IgD-negative memory B cell (primary cell): ENCODE data around the gene BANP. TPM values are rescaled to one million over a fixed set of nuclear protein-coding genes. Genes with fewer than 3 reads are reported as not detected.
"Not testable (repeated sequence)": the region's sequence is repeated elsewhere in the genome, so short reads cannot be mapped to it uniquely, and the experiment has no call there.

ENCODE experiments used
- H3K27ac Mint-ChIP-seq, 3 donors: one replicate each; pipeline ENCODE4 v1.8.0; 2020 to 2022; ENCODE audit warnings: mild to moderate bottlenecking in 3 of 3, mixed read lengths in 3 of 3, moderate library complexity in 1 of 3
- H3K27me3 Mint-ChIP-seq: one replicate; pipeline ENCODE4 v1.8.0; 2021; ENCODE audit warnings: mixed read lengths
- H3K36me3 Mint-ChIP-seq: one replicate; pipeline ENCODE4 v1.8.0; 2020; ENCODE audit warnings: mild to moderate bottlenecking, mixed read lengths
- H3K4me1 Mint-ChIP-seq, 3 donors: one replicate each; pipeline ENCODE4 v1.8.0; 2020 to 2022; ENCODE audit warnings: mixed read lengths in 3 of 3, mild to moderate bottlenecking in 1 of 3
- H3K4me3 Mint-ChIP-seq, 4 donors: one replicate each; pipeline ENCODE4 v1.8.0; 2020 to 2022; ENCODE audit warnings: mild to moderate bottlenecking in 4 of 4, mixed read lengths in 4 of 4, moderate library complexity in 3 of 4
- H3K9me3 Mint-ChIP-seq, 3 donors: one replicate each; pipeline ENCODE4 v1.8.0; 2020 to 2021; ENCODE audit warnings: mixed read lengths in 3 of 3, mild to moderate bottlenecking in 1 of 3
- polyA plus RNA-seq: library from polyadenylated mRNA; unstranded; fragments of 300-500 nt; fragmentation: Illumina TruSeq; gene quantifications from one replicate; pipeline ENCODE4 v1.2.3, GENCODE V29; 2021

The BANP gene, protein sequence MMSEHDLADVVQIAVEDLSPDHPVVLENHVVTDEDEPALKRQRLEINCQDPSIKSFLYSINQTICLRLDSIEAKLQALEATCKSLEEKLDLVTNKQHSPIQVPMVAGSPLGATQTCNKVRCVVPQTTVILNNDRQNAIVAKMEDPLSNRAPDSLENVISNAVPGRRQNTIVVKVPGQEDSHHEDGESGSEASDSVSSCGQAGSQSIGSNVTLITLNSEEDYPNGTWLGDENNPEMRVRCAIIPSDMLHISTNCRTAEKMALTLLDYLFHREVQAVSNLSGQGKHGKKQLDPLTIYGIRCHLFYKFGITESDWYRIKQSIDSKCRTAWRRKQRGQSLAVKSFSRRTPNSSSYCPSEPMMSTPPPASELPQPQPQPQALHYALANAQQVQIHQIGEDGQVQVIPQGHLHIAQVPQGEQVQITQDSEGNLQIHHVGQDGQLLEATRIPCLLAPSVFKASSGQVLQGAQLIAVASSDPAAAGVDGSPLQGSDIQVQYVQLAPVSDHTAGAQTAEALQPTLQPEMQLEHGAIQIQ
- 37.3 TPM for polyA plus RNA-seq

DNA sequence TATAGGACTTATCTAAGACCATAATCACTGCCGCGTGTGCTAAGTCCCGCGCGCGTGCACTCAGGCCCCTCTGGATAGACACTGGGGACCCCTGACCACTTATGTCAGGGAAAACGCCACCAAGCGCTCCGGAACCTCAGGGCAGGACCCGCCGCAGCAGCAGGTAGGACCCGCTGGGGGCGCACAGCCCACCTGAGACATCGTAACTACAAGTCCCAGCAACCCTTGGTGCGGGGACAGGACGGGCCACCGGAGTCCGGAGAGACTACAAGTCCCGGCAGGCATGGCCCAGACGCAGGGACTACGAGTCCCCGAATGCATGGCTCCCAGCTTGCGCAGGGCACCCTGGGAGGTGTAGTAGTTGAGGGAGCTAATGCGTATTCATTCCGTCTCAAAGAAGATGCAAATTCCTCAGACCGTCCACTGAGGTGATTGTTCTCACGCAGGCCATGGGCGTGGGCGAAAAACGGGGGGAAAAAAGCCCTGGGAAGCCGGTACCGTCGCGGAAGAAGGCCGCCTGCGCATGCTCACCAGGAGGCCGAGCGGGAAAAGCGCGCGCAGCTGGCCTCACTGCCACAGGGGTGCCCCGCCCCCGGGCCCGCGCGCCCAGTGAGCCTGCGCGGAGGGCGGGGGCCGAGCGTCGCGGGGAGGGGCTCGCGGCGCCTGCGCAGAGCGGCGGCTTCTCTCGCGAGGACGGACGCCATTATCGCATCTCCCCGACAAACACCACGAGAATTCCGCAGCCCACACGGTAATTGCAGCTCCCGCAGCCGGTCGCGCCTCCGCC is at the start of gene BANP:
BANP (plus strand) TSS at position 670 of the 787 bp plus-strand sequence. CDS start 23,682 bp downstream, outside the sequence.
- Mint-ChIP-seq H3K9me3 (no peaks in the 10 kb centered on the region), H3K4me3 (peak within 1 kb of the TSS; percentile 95 to 99 (median 98)), H3K27ac (peak within 1 kb of the TSS; percentile 92 to 100 (median 96)), H3K4me1 (peaks cover 29 to 40% (median 38%) of the 10 kb centered on the region in 3 donors), H3K36me3 (peaks cover 1% of the 10 kb centered on the region), H3K27me3 (peaks cover 3% of the 10 kb centered on the region)

DNA sequence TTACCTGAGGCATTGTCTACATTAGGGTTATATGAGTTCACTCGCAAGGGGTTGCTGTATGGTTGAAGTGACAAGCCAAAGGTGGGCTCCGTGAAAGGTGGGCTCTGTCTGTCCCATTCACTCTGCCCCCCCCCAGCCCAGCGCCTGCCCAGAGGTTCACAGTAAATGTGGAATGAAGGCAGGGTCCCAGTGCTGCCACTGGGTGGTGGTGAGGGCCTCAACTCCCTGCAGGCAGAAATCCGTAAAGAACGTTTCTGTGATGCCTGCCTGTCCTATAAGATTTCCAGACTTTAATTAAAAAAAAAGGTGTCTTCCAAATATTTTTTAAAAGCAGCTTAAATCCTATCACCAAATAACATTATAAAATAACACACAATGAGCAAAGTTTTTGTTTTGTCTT is 46.3 kb upstream of the BANP start:
- H3K27me3 Mint-ChIP-seq: not testable (repeated sequence)

DNA sequence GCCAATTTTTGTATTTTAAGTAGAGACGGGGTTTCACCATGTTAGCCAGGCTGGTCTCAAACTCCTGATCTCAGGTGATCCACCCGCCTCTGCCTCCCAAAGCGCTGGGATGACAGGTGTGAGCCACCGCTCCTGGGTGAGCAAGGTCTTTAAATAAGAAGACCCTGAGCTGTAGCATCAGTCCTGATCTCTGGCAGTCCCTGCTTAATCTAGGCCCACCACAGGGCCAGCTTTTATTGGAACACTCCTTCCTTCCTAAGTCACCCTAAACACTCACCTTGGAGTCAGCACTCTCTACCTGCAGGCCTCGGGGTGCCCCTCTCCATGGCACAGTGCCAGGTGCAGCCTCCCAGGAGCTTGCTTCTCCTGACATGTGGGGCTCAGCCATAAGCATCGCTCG is 45.7 kb upstream of the BANP start:
- H3K27ac Mint-ChIP-seq, H3K27me3 Mint-ChIP-seq, H3K36me3 Mint-ChIP-seq, H3K4me3 Mint-ChIP-seq, H3K9me3 Mint-ChIP-seq, H3K4me1 Mint-ChIP-seq: not testable (repeated sequence)

More for the DNA sequence above, 46.3 kb upstream of the BANP start:
- H3K4me1 Mint-ChIP-seq, H3K4me3 Mint-ChIP-seq, H3K9me3 Mint-ChIP-seq, H3K27ac Mint-ChIP-seq, H3K36me3 Mint-ChIP-seq: not testable (repeated sequence)

DNA sequence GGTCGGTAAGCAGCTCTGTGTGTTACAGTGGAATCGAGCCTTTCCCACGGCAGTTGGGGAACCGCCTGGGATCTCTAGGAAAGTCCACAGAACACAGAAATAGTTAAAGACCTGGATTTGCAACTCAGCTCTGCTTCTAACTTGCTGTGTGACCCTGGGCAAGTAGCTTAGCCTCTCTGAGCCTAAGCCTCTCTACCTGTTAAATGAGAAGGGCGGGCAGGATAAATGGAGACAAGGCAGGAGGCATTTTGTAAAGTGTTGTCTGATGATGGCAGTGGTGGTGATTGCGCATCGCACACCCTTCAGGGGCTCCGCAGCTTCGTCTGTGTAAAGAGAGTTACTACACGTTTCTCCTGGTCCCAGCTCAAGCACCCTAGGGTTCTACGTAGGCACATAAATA is 43.1 kb upstream of the BANP start:
- not testable (repeated sequence) for H3K4me1 Mint-ChIP-seq

DNA sequence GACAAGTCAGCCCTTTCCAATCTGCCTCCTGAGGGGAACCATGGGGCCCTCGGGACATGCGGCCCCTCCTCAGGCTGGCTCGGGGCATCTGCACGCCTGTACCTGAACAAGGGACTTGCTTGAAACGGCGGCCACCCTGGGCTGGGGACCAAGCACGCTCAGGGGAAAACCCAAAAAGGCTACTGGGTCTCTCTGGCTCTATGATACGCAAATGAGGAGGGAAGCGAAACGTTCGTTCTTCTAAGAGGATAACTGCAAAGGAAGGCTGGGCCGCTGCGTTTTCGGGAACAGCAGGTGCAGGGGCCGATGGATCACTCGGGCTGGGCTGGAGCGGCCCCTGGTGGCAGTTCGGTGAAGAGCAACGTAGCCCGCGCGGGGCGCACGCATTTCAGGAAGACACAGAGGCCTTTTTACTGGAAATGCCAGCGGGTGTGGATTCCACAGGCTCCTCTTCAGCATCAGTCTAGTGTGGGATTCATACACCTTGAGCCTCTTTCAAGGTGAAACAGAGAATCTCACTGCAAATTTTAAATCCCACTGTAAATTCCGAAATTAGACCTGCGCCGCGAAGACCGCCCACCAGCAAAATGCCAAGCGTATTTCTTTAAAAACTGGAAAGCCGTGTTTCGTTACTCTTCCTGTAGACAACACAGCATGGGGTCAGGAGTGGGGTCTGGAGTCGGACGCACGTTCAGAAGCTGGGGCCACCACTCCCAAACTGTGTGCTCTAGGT is 41.9 kb upstream of the BANP start:
- peak overlapping the region in 2 of 4 donors; percentile 53 to 68 for H3K4me3 Mint-ChIP-seq
- not testable (repeated sequence) for H3K27me3 Mint-ChIP-seq, H3K36me3 Mint-ChIP-seq, H3K4me1 Mint-ChIP-seq, H3K9me3 Mint-ChIP-seq
- peak overlapping the region; percentile 1 to 56 (median 8) for H3K27ac Mint-ChIP-seq

More for the DNA sequence above, 43.1 kb upstream of the BANP start:
- not testable (repeated sequence) for H3K27me3 Mint-ChIP-seq, H3K4me3 Mint-ChIP-seq, H3K36me3 Mint-ChIP-seq, H3K9me3 Mint-ChIP-seq, H3K27ac Mint-ChIP-seq

DNA sequence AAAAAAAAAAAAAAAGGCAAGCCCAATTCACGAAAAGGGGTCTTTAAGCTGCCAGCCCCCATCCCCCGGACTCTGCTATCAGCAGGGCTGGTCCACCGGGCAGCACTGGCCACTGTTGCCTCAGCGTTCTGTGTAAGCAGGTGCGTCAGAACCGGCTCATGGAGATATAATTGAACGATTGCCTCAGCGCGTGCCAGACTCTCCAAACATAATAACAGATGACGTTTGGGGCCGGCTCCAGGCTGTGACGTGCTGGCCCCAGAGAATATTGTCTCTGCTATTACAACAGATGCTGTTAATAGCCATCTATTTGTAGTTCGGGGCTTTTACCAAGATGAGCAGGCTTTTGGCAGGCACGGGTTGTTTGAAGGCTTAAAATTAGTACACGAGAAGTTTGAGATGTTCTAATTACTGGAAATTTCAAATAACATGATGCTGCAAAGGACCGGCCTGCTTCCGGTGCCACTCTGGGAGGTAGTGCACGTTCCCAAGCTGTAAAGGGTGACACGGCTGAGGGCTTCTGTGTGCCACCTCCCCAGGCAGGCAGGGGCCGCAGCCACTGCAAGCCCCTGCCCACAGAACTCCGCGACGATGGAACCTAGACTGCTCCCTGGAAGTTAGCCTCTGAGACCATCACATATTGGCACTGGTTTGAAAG is 40.0 kb upstream of the BANP start:
- H3K27me3 Mint-ChIP-seq: peaks cover 14% of the 10 kb centered on the region
- not testable (repeated sequence) for H3K4me1 Mint-ChIP-seq, H3K4me3 Mint-ChIP-seq, H3K9me3 Mint-ChIP-seq, H3K27ac Mint-ChIP-seq, H3K36me3 Mint-ChIP-seq

DNA sequence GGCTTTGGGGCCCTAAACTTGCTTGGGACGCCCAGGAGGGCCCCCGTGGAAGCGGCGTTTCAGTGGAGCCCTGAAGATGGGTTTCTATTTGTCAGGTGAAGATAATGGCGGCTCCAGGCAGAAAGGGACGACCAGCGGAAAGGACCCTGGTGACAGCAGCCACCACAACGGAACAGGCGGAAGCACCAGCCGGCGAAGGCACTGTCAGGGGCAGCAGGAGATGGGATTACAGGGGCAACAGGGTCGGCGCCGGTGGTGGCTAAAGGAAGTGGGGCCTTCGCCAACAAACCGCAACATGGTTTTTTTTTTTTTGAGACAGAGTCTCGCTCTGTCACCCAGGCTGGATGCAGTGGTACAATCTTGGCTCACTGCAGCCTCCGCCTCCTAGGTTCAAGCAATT is 38.5 kb upstream of the BANP start:
- not testable (repeated sequence) for H3K36me3 Mint-ChIP-seq, H3K4me1 Mint-ChIP-seq, H3K4me3 Mint-ChIP-seq, H3K9me3 Mint-ChIP-seq
- peak overlapping the region in 1 of 3 donors; percentile 53 for H3K27ac Mint-ChIP-seq
- H3K27me3 Mint-ChIP-seq: peaks cover 14% of the 10 kb centered on the region

DNA sequence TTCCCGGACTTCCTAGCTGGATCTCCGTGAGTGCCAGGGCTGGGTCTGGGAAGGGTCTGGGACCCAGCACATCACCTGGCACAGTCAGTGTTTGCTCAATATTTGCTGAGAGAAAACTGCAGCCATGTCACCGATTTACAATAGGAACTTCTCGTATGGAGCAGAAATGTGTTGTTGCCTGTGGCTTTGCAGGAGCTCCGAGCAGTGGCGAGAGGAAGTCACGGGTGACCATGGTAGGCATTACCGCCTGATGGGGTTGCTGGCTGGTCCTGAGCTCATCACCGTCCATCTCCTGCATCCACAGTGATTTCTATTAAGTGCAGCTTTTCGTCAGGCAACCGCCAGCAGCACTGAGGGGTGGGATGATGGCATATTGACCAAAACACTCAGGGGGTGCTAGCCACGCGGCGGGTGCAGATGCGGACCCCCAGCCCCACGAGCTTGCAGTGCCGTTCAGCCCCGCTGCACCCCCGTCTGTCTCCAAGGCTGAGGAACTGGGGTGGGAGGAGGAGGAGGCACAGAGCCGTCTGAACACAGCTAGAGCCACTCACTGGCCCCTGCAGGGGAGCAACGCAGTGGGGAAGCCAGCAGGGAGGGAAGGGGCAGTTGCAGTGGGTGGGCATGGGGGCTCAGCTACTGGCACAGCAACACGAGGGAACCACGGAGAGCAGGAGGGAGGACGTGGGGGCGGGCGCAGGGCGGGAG is 37.1 kb upstream of the BANP start:
- not testable (repeated sequence) for H3K9me3 Mint-ChIP-seq, H3K27ac Mint-ChIP-seq
- peaks cover 17% of the 10 kb centered on the region for H3K27me3 Mint-ChIP-seq

DNA sequence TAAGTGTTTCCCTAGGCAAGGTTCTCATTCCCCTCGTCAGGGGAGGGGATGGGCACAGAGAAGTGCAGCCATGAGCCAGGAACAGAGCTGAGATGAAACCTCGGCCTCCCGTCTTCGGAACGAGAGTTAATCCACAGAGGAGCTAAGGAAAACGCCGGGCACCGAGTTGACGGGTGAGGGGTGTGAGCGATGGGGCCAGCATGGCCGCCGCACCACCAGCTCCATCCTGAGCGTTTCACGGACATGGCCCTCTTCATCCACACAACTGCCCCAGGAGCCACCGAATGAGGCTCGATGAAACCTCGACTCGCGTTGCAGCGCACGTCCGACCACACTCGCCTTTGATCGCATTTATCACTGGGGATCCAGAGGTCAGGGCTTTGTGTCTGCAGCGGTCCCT is 36.4 kb upstream of the BANP start:
- H3K36me3 Mint-ChIP-seq: no peaks in the 10 kb centered on the region
- H3K27me3 Mint-ChIP-seq: peaks cover 15% of the 10 kb centered on the region
- no peaks in the 10 kb centered on the region for H3K9me3 Mint-ChIP-seq
- peaks cover 0 to 3% (median 0%) of the 10 kb centered on the region in 3 donors for H3K4me1 Mint-ChIP-seq
- H3K27ac Mint-ChIP-seq: no peak overlapping the region
- no peak overlapping the region for H3K4me3 Mint-ChIP-seq

More for the DNA sequence above, 37.1 kb upstream of the BANP start:
- not testable (repeated sequence) for H3K36me3 Mint-ChIP-seq, H3K4me1 Mint-ChIP-seq, H3K4me3 Mint-ChIP-seq

DNA sequence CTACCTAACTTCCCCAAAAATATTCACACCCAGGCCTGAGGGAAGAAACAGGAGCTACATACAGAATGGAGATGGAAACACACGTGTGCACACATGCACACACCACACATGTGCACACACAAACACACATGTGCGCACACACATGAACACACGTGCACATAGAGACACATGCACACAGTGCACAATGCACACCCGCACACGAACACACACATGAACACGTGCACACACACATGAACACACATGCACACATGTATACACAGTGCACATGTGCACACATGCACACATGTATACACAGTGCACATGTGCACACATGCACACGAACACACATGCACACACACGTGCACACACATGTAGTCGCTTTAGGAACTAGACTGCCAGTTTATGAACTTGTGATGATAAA is 33.7 kb upstream of the BANP start:
- Mint-ChIP-seq H3K9me3 (no peaks in the 10 kb centered on the region), H3K4me3 (no peak overlapping the region), H3K36me3 (no peaks in the 10 kb centered on the region), H3K4me1 (peaks cover 0 to 3% (median 0%) of the 10 kb centered on the region in 3 donors), H3K27ac (peak overlapping the region in 1 of 3 donors; percentile 67), H3K27me3 (peaks cover 18% of the 10 kb centered on the region)

DNA sequence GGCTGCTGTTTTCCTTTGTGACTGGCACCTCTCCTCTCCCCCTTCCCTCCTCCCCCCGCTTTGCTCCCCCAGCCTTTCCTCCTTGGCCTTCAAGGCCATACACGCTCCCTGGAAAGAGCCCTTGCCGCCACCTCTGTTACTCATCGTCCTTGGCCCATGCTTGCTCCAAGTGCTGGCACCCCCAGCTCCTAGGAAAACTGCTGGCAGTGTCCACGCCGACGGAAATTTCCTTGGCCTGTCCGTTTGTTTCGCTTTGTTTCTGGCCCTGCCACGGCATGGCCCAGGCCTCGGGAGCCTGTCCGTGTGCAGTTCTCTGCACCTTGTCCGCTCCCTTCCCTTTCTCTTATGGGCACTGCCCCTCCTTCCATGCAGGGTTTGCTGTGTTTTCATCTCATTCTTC is 32.9 kb upstream of the BANP start:
- peak overlapping the region in 2 of 3 donors; percentile 84 to 85 for H3K27ac Mint-ChIP-seq
- H3K36me3 Mint-ChIP-seq: no peaks in the 10 kb centered on the region

DNA sequence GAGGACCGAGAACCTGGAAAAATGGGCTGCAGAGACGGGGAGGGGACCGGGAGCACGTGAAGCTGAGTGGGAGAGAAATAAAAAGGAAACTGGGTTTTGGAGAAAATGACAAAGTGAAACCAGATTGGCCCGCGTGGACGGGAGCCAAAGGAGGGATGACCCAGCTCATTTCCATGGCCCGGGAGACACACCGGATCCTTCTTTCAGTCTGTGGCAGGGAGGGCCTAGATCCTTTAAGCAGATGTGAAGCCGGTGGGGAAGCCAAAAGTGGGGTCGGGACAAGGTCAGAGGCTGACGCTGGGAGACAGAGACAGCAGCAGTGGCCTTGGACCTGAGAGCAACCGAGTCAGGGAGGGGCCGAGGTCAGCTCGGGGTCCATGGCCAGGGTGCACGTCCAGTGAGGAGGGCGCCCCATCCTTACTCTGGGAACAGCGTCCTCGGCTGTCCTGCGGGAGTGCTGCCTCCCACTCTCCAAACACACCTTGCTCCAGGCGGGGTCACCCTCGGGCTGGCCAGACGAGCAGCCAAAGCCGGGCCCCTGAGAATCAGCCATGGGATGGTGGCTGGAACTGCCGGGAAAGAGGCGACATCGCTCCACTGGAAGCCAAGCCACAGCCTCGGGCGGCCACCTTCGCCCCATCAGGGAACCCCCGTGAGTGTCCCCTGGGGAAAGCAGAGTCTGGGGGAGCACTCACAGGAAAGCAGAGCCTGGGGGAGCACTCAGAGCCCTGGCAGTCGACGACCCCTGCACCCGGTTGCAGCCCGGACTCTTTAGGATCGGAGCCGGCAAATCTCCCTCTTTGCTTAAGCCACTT is 32.2 kb upstream of the BANP start:
- peaks cover 17% of the 10 kb centered on the region for H3K27me3 Mint-ChIP-seq
- no peaks in the 10 kb centered on the region for H3K36me3 Mint-ChIP-seq
- H3K27ac Mint-ChIP-seq: peak overlapping the region in 2 of 3 donors; percentile 84 to 85
- H3K4me1 Mint-ChIP-seq: peaks cover 0 to 5% (median 2%) of the 10 kb centered on the region in 3 donors
- no peak overlapping the region for H3K4me3 Mint-ChIP-seq
- H3K9me3 Mint-ChIP-seq: no peaks in the 10 kb centered on the region

More for the DNA sequence above, 32.9 kb upstream of the BANP start:
- Mint-ChIP-seq H3K4me1 (peaks cover 0 to 3% (median 0%) of the 10 kb centered on the region in 3 donors), H3K9me3 (no peaks in the 10 kb centered on the region), H3K4me3 (no peak overlapping the region), H3K27me3 (peaks cover 16% of the 10 kb centered on the region)

DNA sequence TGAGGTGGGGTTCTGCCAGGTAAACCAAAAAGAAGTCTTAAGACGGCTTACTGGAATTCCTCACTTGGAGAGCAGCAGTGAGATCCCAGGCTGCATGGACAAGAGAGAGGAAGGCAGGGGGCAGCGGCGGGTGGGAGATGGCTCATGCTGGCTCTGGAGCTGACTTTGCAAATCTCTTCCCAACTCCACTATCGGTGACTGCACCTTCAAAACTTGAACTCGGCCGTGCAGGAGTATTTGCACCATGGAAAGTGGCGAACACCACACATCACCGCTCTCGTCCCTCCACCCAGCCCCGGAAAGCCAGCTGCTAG is 31.6 kb upstream of the BANP start:
- Mint-ChIP-seq H3K4me3 (no peak overlapping the region), H3K27me3 (peaks cover 17% of the 10 kb centered on the region), H3K27ac (no peak overlapping the region), H3K9me3 (no peaks in the 10 kb centered on the region), H3K36me3 (no peaks in the 10 kb centered on the region), H3K4me1 (peaks cover 3 to 11% (median 7%) of the 10 kb centered on the region in 3 donors)
